ENCODE data around the gene SLC22A3. TPM values are rescaled to one million over a fixed set of nuclear protein-coding genes. Genes with fewer than 3 reads are reported as not detected.

Gene SLC22A3
- total and polyA plus RNA-seq, 2 donors (not counting 1 experiment from before 2014, with no cell fraction given): under 0.01 to 0.03 TPM

DNA sequence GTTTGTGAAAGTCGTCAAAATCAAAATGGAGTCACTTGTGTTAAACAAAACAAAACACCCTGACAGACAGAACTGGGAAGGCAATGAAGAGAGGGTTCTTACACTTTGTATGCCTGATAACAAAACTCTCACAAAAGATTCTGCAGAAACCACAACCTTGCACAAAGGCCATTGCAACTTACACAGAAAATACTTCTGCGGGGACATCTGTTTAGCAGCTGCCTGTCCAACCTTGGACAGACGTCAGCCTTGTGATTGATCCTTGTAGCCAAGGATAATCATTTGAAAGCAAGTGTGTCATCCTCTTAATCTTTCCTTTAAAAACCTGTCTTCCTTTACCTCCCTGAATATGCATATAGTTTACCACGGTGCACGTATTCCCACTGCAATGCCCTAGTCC is 17.0 kb upstream of the SLC22A3 start:
- Histone ChIP-seq H3K27me3 (ENCODE audit: control insufficient read depth, insufficient read depth, low read length) (no peaks in the 10 kb centered on the region), H3K9ac (ENCODE audit: insufficient read depth, low read length) (no peak overlapping the region), H3K79me2 (ENCODE audit: control insufficient read depth, insufficient read depth, low read length) (no peaks in the 10 kb centered on the region), H3K9me3 (ENCODE audit: control insufficient read depth, insufficient read depth, low read depth, low read length) (no peaks in the 10 kb centered on the region), H3K4me1 (ENCODE audit: control insufficient read depth, extremely low read depth, insufficient read depth, low read length) (no peaks in the 10 kb centered on the region), H3K36me3 (ENCODE audit: control insufficient read depth, insufficient read depth, low read length) (no peaks in the 10 kb centered on the region), H2AFZ (ENCODE audit: low read length) (no peak overlapping the region), H3K4me3 (replicated peaks in 1 of 4; ENCODE audit: control extremely low read depth in 1 of 4, insufficient read depth in 1 of 4, low read depth in 3 of 4, low read length in 4 of 4) (no peak overlapping the region), H4K20me1 (ENCODE audit: control insufficient read depth, extremely low read depth, insufficient read depth, low read length) (no peaks in the 10 kb centered on the region), H3K27ac (ENCODE audit: insufficient read depth, low read length) (no peak overlapping the region), H3K4me2 (ENCODE audit: extremely low read depth, insufficient read depth, low read length) (no peak overlapping the region)
- TF ChIP-seq EZH2 (IDR thresholded peaks at IDR 0.05; ENCODE audit: low read length, missing control alignments): no peak
- TF ChIP-seq, protein P1, sequence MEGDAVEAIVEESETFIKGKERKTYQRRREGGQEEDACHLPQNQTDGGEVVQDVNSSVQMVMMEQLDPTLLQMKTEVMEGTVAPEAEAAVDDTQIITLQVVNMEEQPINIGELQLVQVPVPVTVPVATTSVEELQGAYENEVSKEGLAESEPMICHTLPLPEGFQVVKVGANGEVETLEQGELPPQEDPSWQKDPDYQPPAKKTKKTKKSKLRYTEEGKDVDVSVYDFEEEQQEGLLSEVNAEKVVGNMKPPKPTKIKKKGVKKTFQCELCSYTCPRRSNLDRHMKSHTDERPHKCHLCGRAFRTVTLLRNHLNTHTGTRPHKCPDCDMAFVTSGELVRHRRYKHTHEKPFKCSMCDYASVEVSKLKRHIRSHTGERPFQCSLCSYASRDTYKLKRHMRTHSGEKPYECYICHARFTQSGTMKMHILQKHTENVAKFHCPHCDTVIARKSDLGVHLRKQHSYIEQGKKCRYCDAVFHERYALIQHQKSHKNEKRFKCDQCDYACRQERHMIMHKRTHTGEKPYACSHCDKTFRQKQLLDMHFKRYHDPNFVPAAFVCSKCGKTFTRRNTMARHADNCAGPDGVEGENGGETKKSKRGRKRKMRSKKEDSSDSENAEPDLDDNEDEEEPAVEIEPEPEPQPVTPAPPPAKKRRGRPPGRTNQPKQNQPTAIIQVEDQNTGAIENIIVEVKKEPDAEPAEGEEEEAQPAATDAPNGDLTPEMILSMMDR (conservative IDR thresholded peaks at IDR 0.05 in 1 of 2, IDR thresholded peaks at IDR 0.05 in 1 of 2; ENCODE audit: low read depth in 1 of 2, low read length in 2 of 2): no peak
- DNase-seq (ENCODE audit: low read depth in 2 of 2): no peak

DNA sequence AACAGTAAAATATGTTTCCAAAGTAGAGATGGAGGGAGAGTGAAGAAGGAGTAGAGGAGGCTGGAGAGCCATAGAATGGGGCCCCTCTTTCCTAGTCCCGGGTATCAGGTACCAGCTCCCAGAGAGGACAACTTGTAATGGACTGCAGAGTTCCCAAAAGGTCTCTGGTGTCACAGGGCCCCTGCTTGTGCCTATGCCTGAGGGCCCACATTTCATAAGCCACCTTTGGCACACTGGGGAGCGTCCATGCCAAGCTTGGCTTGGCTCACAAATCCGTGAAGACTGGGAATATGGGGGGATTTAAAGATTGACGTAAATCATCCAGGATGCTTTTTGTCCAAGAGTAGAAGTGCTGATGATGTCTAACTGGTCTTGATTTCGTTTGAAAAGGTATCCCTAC is 16.4 kb upstream of the SLC22A3 start:
- DNase-seq (ENCODE audit: low read depth in 2 of 2): no peak
- H3K27me3 ChIP-seq (ENCODE audit: control insufficient read depth, insufficient read depth, low read length): no peaks in the 10 kb centered on the region
- no peaks in the 10 kb centered on the region for H3K4me1 ChIP-seq (ENCODE audit: control insufficient read depth, extremely low read depth, insufficient read depth, low read length)

DNA sequence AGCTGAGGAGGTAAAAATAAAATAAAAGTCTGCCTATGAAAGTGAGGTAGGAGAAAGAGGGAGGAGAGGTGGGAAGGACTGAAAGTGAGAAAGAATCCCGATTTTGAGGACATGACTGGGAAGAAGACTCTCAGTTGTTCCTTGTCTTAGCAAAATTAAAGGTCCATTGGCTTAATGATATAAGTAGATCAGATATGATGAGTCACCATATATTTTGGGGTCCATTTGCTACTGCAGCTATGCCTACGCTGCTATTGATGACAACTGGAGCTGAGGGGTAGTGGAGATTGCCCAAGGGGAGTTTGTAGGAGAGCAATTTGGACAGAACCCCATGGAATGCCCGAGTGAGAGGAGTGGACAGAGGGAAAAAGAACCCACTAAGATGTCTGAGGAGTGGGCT is 15.1 kb upstream of the SLC22A3 start:
- no peak overlapping the region for H2AFZ ChIP-seq (ENCODE audit: low read length)
- H3K4me2 ChIP-seq (ENCODE audit: extremely low read depth, insufficient read depth, low read length): no peak overlapping the region
- DNase-seq (ENCODE audit: low read depth in 2 of 2): no peak
- H3K4me3 ChIP-seq (replicated peaks in 1 of 4; ENCODE audit: control extremely low read depth in 1 of 4, insufficient read depth in 1 of 4, low read depth in 3 of 4, low read length in 4 of 4): no peak overlapping the region
- H3K27me3 ChIP-seq (ENCODE audit: control insufficient read depth, insufficient read depth, low read length): no peaks in the 10 kb centered on the region
- H3K4me1 ChIP-seq (ENCODE audit: control insufficient read depth, extremely low read depth, insufficient read depth, low read length): no peaks in the 10 kb centered on the region
- no peak overlapping the region for H3K27ac ChIP-seq (ENCODE audit: insufficient read depth, low read length)
- no peaks in the 10 kb centered on the region for H3K9me3 ChIP-seq (ENCODE audit: control insufficient read depth, insufficient read depth, low read depth, low read length)
- TF ChIP-seq, protein P1 (conservative IDR thresholded peaks at IDR 0.05 in 1 of 2, IDR thresholded peaks at IDR 0.05 in 1 of 2; ENCODE audit: low read depth in 1 of 2, low read length in 2 of 2): no peak
- no peak for TF ChIP-seq EZH2 (IDR thresholded peaks at IDR 0.05; ENCODE audit: low read length, missing control alignments)
- H4K20me1 ChIP-seq (ENCODE audit: control insufficient read depth, extremely low read depth, insufficient read depth, low read length): no peaks in the 10 kb centered on the region
- H3K9ac ChIP-seq (ENCODE audit: insufficient read depth, low read length): no peak overlapping the region
- no peaks in the 10 kb centered on the region for H3K36me3 ChIP-seq (ENCODE audit: control insufficient read depth, insufficient read depth, low read length)
- H3K79me2 ChIP-seq (ENCODE audit: control insufficient read depth, insufficient read depth, low read length): no peaks in the 10 kb centered on the region

More for the DNA sequence above, 16.4 kb upstream of the SLC22A3 start:
- no peaks in the 10 kb centered on the region for H4K20me1 ChIP-seq (ENCODE audit: control insufficient read depth, extremely low read depth, insufficient read depth, low read length)
- no peaks in the 10 kb centered on the region for H3K79me2 ChIP-seq (ENCODE audit: control insufficient read depth, insufficient read depth, low read length)
- H2AFZ ChIP-seq (ENCODE audit: low read length): no peak overlapping the region
- no peak overlapping the region for H3K4me2 ChIP-seq (ENCODE audit: extremely low read depth, insufficient read depth, low read length)
- no peaks in the 10 kb centered on the region for H3K9me3 ChIP-seq (ENCODE audit: control insufficient read depth, insufficient read depth, low read depth, low read length)
- H3K36me3 ChIP-seq (ENCODE audit: control insufficient read depth, insufficient read depth, low read length): no peaks in the 10 kb centered on the region
- H3K4me3 ChIP-seq (replicated peaks in 1 of 4; ENCODE audit: control extremely low read depth in 1 of 4, insufficient read depth in 1 of 4, low read depth in 3 of 4, low read length in 4 of 4): no peak overlapping the region
- no peak overlapping the region for H3K9ac ChIP-seq (ENCODE audit: insufficient read depth, low read length)
- H3K27ac ChIP-seq (ENCODE audit: insufficient read depth, low read length): no peak overlapping the region
- TF ChIP-seq, protein P1 (conservative IDR thresholded peaks at IDR 0.05 in 1 of 2, IDR thresholded peaks at IDR 0.05 in 1 of 2; ENCODE audit: low read depth in 1 of 2, low read length in 2 of 2): no peak
- TF ChIP-seq EZH2 (IDR thresholded peaks at IDR 0.05; ENCODE audit: low read length, missing control alignments): no peak

Data from fibroblast of lung (primary cell).